CD4-positive, alpha-beta memory T cell (primary cell): ENCODE data around the gene BRD7. TPM values are rescaled to one million over a fixed set of nuclear protein-coding genes. Genes with fewer than 3 reads are reported as not detected.

ENCODE experiments used
- CTCF ChIA-PET: fragments of 350-600 bp; sonication (Branson Sonifier 250); formaldehyde crosslinking; loops from one replicate; lab custom pipeline; 2021; ENCODE audit warnings: inconsistent platforms; ENCODE audit not compliant: partially characterized antibody; lab: Charles Lee
- POLR2A ChIA-PET: fragments of 350-600 bp; sonication (Branson Sonifier 250); formaldehyde crosslinking; loops from one replicate; lab custom pipeline; 2021; ENCODE audit not compliant: partially characterized antibody; lab: Charles Lee
- DNase-seq, 5 donors: peaks; one replicate each; pipeline versions ENCODE4 v3.0.0 to v3.0.0-alpha.2; 2020 to 2022; ENCODE audit warnings: mixed read lengths in 1 of 5
- H3K27ac ChIP-seq: one replicate; pipeline ENCODE4 v1.7.0; 2013; ENCODE audit warnings: low read depth, low read length
- H3K27me3 ChIP-seq: 2 replicates; pipeline ENCODE4 v1.7.0; 2013; ENCODE audit warnings: mild to moderate bottlenecking, low read length, moderate library complexity; ENCODE audit not compliant: insufficient read depth
- H3K36me3 ChIP-seq: 2 replicates; pipeline ENCODE4 v1.7.0; 2013; ENCODE audit warnings: mild to moderate bottlenecking, low read length, moderate library complexity; ENCODE audit not compliant: insufficient read depth
- H3K4me1 ChIP-seq: 2 replicates; pipeline ENCODE4 v1.7.0; 2013; ENCODE audit warnings: mild to moderate bottlenecking, low read length, moderate library complexity; ENCODE audit not compliant: insufficient read depth
- H3K4me3 ChIP-seq, 2 donors: one replicate each; pipeline ENCODE4 v1.7.0; 2013; ENCODE audit warnings: low read length in 2 of 2, mild to moderate bottlenecking in 1 of 2
- H3K9me3 ChIP-seq, 2 donors: one replicate each; pipeline ENCODE4 v1.7.0; 2013; ENCODE audit warnings: low read length in 2 of 2, control low read depth in 1 of 2; ENCODE audit not compliant: control insufficient read depth in 1 of 2
- H3K27ac Mint-ChIP-seq, 7 donors: one replicate each; pipeline ENCODE4 v1.8.0; 2020 to 2021; ENCODE audit warnings: mixed read lengths in 7 of 7, mild to moderate bottlenecking in 6 of 7, inconsistent platforms in 3 of 7, moderate library complexity in 3 of 7
- H3K27me3 Mint-ChIP-seq, 2 donors: one replicate each; pipeline ENCODE4 v1.8.0; 2020 to 2021; ENCODE audit warnings: mixed read lengths in 2 of 2
- H3K36me3 Mint-ChIP-seq, 2 donors: one replicate each; pipeline ENCODE4 v1.8.0; 2020 to 2021; ENCODE audit warnings: mixed read lengths in 2 of 2, inconsistent platforms in 1 of 2, mild to moderate bottlenecking in 1 of 2
- H3K4me1 Mint-ChIP-seq, 4 donors: one replicate each; pipeline ENCODE4 v1.8.0; 2020 to 2021; ENCODE audit warnings: mixed read lengths in 4 of 4, mild to moderate bottlenecking in 1 of 4
- H3K4me3 Mint-ChIP-seq, 8 donors: one replicate each; pipeline ENCODE4 v1.8.0; 2020 to 2021; ENCODE audit warnings: mixed read lengths in 8 of 8, mild to moderate bottlenecking in 7 of 8, moderate library complexity in 6 of 8, inconsistent platforms in 3 of 8
- H3K9me3 Mint-ChIP-seq, 8 donors: one replicate each; pipeline ENCODE4 v1.8.0; 2020 to 2021; ENCODE audit warnings: mixed read lengths in 8 of 8, mild to moderate bottlenecking in 5 of 8, inconsistent platforms in 3 of 8, moderate library complexity in 1 of 8
- intact Hi-C: fragments of 100-400 bp; cut with micrococcal nuclease; formaldehyde crosslinking; loops from one replicate; pipeline ENCODE4 v1.15.1; 2023
- polyA plus RNA-seq, 2 donors: library from polyadenylated mRNA; unstranded; fragments of 300-500 nt; fragmentation: Illumina TruSeq; gene quantifications; one replicate each; pipeline ENCODE4 v1.2.3, GENCODE V29; 2021
- total RNA-seq, 2 experiments: library from RNA; stranded (reverse); gene quantifications; one replicate each; pipeline ENCODE4 v1.2.3, GENCODE V29; 2021

BRD7 gene
- total and polyA plus RNA-seq, 4 experiments from 2014 or later: 18.1 to 97.7 (median 77.0) TPM

- ChIA-PET CTCF (no interaction called here), POLR2A (no interaction called here)
- no peaks in the 10 kb centered on the region for H3K9me3 ChIP-seq
- H3K4me1 Mint-ChIP-seq: peaks cover 0 to 3% (median 0%) of the 10 kb centered on the region in 4 donors
- H3K4me3 ChIP-seq: no peak overlapping the region
- H3K27ac ChIP-seq: no peak overlapping the region
- H3K36me3 ChIP-seq: peaks cover 76% of the 10 kb centered on the region
- no peak overlapping the region for H3K4me3 Mint-ChIP-seq
- H3K4me1 ChIP-seq: no peaks in the 10 kb centered on the region
- peak overlapping the region in 1 of 7 donors; percentile 32 for H3K27ac Mint-ChIP-seq
- no peaks in the 10 kb centered on the region for H3K27me3 ChIP-seq
- no peak for DNase-seq
- H3K36me3 Mint-ChIP-seq: peaks cover 16 to 54% of the 10 kb centered on the region in 2 donors
- no peaks in the 10 kb centered on the region for H3K9me3 Mint-ChIP-seq
- intact Hi-C loops: no loop called here
- H3K27me3 Mint-ChIP-seq: no peaks in the 10 kb centered on the region
Observed at GRCh38 chr16:50300942-50301625, 67.7 kb downstream of the BRD7 start.

- Histone ChIP-seq H3K27me3 (no peaks in the 10 kb centered on the region), H3K27ac (no peak overlapping the region), H3K4me3 (no peak overlapping the region), H3K36me3 (peaks cover 74% of the 10 kb centered on the region), H3K4me1 (no peaks in the 10 kb centered on the region), H3K9me3 (no peaks in the 10 kb centered on the region)
- no peak overlapping the region for H3K27ac Mint-ChIP-seq
- no peaks in the 10 kb centered on the region for H3K27me3 Mint-ChIP-seq
- intact Hi-C loops: no loop called here
- H3K36me3 Mint-ChIP-seq: peaks cover 17 to 62% of the 10 kb centered on the region in 2 donors
- ChIA-PET POLR2A (interaction anchor here (1.3 to 3.7 kb wide), 2 partner anchors 9 to 17 kb away, joined by 4 to 10 read pairs; no protein-coding TSS in a partner anchor), CTCF (no interaction called here)
- no peak for DNase-seq
- peaks cover 0 to 9% (median 4%) of the 10 kb centered on the region in 4 donors for H3K4me1 Mint-ChIP-seq
- no peak overlapping the region for H3K4me3 Mint-ChIP-seq
- no peaks in the 10 kb centered on the region for H3K9me3 Mint-ChIP-seq
Observed at GRCh38 chr16:50299508-50300105, 69.2 kb downstream of the BRD7 start.

GRCh38 chr16:50298591-50299507 lies 69.9 kb downstream of the BRD7 start:
- Mint-ChIP-seq H3K27ac (peak overlapping the region in 2 of 7 donors; percentile 27 to 66), H3K4me1 (peaks cover 3 to 15% (median 5%) of the 10 kb centered on the region in 4 donors), H3K9me3 (no peaks in the 10 kb centered on the region), H3K4me3 (no peak overlapping the region), H3K27me3 (no peaks in the 10 kb centered on the region), H3K36me3 (peaks cover 21 to 67% of the 10 kb centered on the region in 2 donors)
- no peak for DNase-seq
- POLR2A ChIA-PET: interaction anchor here (1.3 to 3.7 kb wide), 4 partner anchors 10 to 24 kb away, joined by 4 to 10 read pairs (median 6); no protein-coding TSS in a partner anchor
- CTCF ChIA-PET: interaction anchor here (0.9 kb wide), 1 partner anchor 11 kb away, joined by 3 read pairs; no protein-coding TSS in a partner anchor
- Histone ChIP-seq H3K4me3 (no peak overlapping the region), H3K9me3 (no peaks in the 10 kb centered on the region), H3K36me3 (peaks cover 74% of the 10 kb centered on the region), H3K27me3 (no peaks in the 10 kb centered on the region), H3K4me1 (no peaks in the 10 kb centered on the region), H3K27ac (no peak overlapping the region)
- intact Hi-C loops: no loop called here

GRCh38 chr16:50298075-50298460 lies 70.7 kb downstream of the BRD7 start:
- ChIA-PET POLR2A (interaction anchor here (1.3 to 3.7 kb wide), 3 partner anchors 14 to 24 kb away, joined by 5 to 10 read pairs (median 7); no protein-coding TSS in a partner anchor), CTCF (interaction anchor here (0.8 to 1.6 kb wide), 4 partner anchors 10 to 87 kb away, joined by 3 to 4 read pairs (median 4); no protein-coding TSS in a partner anchor)
- Histone ChIP-seq H3K4me1 (no peaks in the 10 kb centered on the region), H3K4me3 (no peak overlapping the region), H3K27ac (no peak overlapping the region), H3K9me3 (no peaks in the 10 kb centered on the region), H3K27me3 (no peaks in the 10 kb centered on the region), H3K36me3 (peaks cover 81% of the 10 kb centered on the region)
- Mint-ChIP-seq H3K36me3 (peaks cover 20 to 71% of the 10 kb centered on the region in 2 donors), H3K27me3 (no peaks in the 10 kb centered on the region), H3K27ac (peak overlapping the region in 2 of 7 donors; percentile 27 to 66), H3K4me3 (no peak overlapping the region), H3K9me3 (no peaks in the 10 kb centered on the region), H3K4me1 (peaks cover 3 to 15% (median 5%) of the 10 kb centered on the region in 4 donors)
- DNase-seq: no peak
- intact Hi-C loops: no loop called here

GRCh38 chr16:50297301-50298074 lies 71.3 kb downstream of the BRD7 start:
- Mint-ChIP-seq H3K27me3 (no peaks in the 10 kb centered on the region), H3K36me3 (peaks cover 16 to 72% of the 10 kb centered on the region in 2 donors), H3K4me3 (no peak overlapping the region), H3K27ac (peak overlapping the region in 3 of 7 donors; percentile 25 to 66 (median 27)), H3K9me3 (no peaks in the 10 kb centered on the region), H3K4me1 (peaks cover 3 to 15% (median 5%) of the 10 kb centered on the region in 4 donors)
- intact Hi-C loops: no loop called here
- CTCF ChIA-PET: interaction anchor here (0.8 to 2.9 kb wide), 6 partner anchors 9 to 86 kb away, joined by 3 to 10 read pairs (median 4); no protein-coding TSS in a partner anchor
- H3K9me3 ChIP-seq: no peaks in the 10 kb centered on the region
- no peaks in the 10 kb centered on the region for H3K4me1 ChIP-seq
- no peaks in the 10 kb centered on the region for H3K27me3 ChIP-seq
- no peak overlapping the region for H3K27ac ChIP-seq
- peaks cover 81% of the 10 kb centered on the region for H3K36me3 ChIP-seq
- no peak for DNase-seq
- H3K4me3 ChIP-seq: no peak overlapping the region
- POLR2A ChIA-PET: interaction anchor here (0.7 to 3.7 kb wide), 6 partner anchors 12 to 32 kb away, joined by 3 to 10 read pairs (median 5); no protein-coding TSS in a partner anchor

GRCh38 chr16:50296807-50297206 lies 72.0 kb downstream of the BRD7 start:
- Histone ChIP-seq H3K36me3 (peaks cover 83% of the 10 kb centered on the region), H3K9me3 (no peaks in the 10 kb centered on the region), H3K4me1 (no peaks in the 10 kb centered on the region), H3K27ac (no peak overlapping the region), H3K4me3 (no peak overlapping the region), H3K27me3 (no peaks in the 10 kb centered on the region)
- Mint-ChIP-seq H3K27me3 (no peaks in the 10 kb centered on the region), H3K4me3 (no peak overlapping the region), H3K4me1 (peaks cover 3 to 15% (median 5%) of the 10 kb centered on the region in 4 donors), H3K9me3 (no peaks in the 10 kb centered on the region), H3K27ac (peak overlapping the region in 3 of 7 donors; percentile 24 to 42 (median 25)), H3K36me3 (peaks cover 16 to 70% of the 10 kb centered on the region in 2 donors)
- intact Hi-C loops: no loop called here
- DNase-seq: no peak
- CTCF ChIA-PET: interaction anchor here (0.8 to 2.9 kb wide), 6 partner anchors 22 to 59 kb away, joined by 3 to 10 read pairs (median 4); partner anchors contain the start of gene ADCY7
- POLR2A ChIA-PET: interaction anchor here (0.7 to 3.7 kb wide), 6 partner anchors 12 to 31 kb away, joined by 3 to 14 read pairs (median 6); no protein-coding TSS in a partner anchor
